Measurements from ENCODE around the gene XDH. TPM values are rescaled to one million over a fixed set of nuclear protein-coding genes. Genes with fewer than 3 reads are reported as not detected.

The XDH gene
- polyA plus RNA-seq, 1 of the 3 experiments (the other 2 are of a cell fraction): 0.33 TPM

- ChIA-PET CTCF (interaction anchor here (1.6 kb wide), 1 partner anchor 11 kb away, joined by 4 read pairs; no protein-coding TSS in a partner anchor), POLR2A (no interaction called here)
- no peak overlapping the region for H3K9ac ChIP-seq
- H3F3A ChIP-seq (replicated peaks; ENCODE audit: insufficient read depth): no peaks in the 10 kb centered on the region
- no peaks in the 10 kb centered on the region for H3K27me3 ChIP-seq (ENCODE audit: insufficient read depth)
- no peaks in the 10 kb centered on the region for H3K9me2 ChIP-seq
- no peaks in the 10 kb centered on the region for H4K20me1 ChIP-seq (ENCODE audit: insufficient read depth)
- TF ChIP-seq SMC3 (IDR thresholded peaks at IDR 0.05; ENCODE audit: low read depth, low read length): no peak
- no peak for TF ChIP-seq USF1 (IDR thresholded peaks at IDR 0.05; ENCODE audit: borderline replicate concordance, low read depth)
- no peak for TF ChIP-seq MEF2A (IDR thresholded peaks at IDR 0.05; ENCODE audit: borderline replicate concordance, low read depth)
- TF ChIP-seq CTCF (IDR thresholded peaks at IDR 0.05): no peak
- no peak for TF ChIP-seq ELF1 (IDR thresholded peaks at IDR 0.05)
- TF ChIP-seq CHD2 (IDR thresholded peaks at IDR 0.05; ENCODE audit: low read length, partially characterized antibody): no peak
- TF ChIP-seq USF2 (IDR thresholded peaks at IDR 0.05; ENCODE audit: borderline replicate concordance, low read depth, low read length): no peak
- TF ChIP-seq EP300 (IDR thresholded peaks at IDR 0.05; ENCODE audit: borderline replicate concordance in 1 of 2, low read depth in 1 of 2, low read length in 1 of 2): no peak
- TF ChIP-seq MXI1 (IDR thresholded peaks at IDR 0.05; ENCODE audit: low read depth, low read length): no peak
- no peak for TF ChIP-seq REST (IDR thresholded peaks at IDR 0.05; ENCODE audit: low read depth, low read length)
- no peak for TF ChIP-seq PBX3 (IDR thresholded peaks at IDR 0.05)
- TF ChIP-seq POLR2AphosphoS5 (IDR thresholded peaks at IDR 0.05; ENCODE audit: low read depth, low read length): no peak
- H3K4me3 ChIP-seq (ENCODE audit: low read depth in 2 of 2, low read length in 1 of 2): no peak overlapping the region
- H3K79me2 ChIP-seq (ENCODE audit: insufficient read depth): no peaks in the 10 kb centered on the region
- H3K4me2 ChIP-seq: no peak overlapping the region
- H3K36me3 ChIP-seq (replicated peaks in 1 of 2; ENCODE audit: control insufficient read depth in 1 of 2, insufficient read depth in 2 of 2, low read length in 1 of 2): no peaks in the 10 kb centered on the region
- H3K4me1 ChIP-seq (ENCODE audit: control insufficient read depth in 1 of 2, insufficient read depth in 2 of 2, low read depth in 1 of 2, low read length in 1 of 2): peaks cover 0 to 3% of the 10 kb centered on the region in 2 experiments; a peak in 1 of 4 replicates
- no peak overlapping the region for H2AFZ ChIP-seq (ENCODE audit: low read depth)
- DNase-seq: no peak
- H3K27ac ChIP-seq (ENCODE audit: low read depth in 2 of 2, low read length in 1 of 2): no peak overlapping the region
- 48% methylated on average over 2 of the region's 2 CpGs for WGBS (ENCODE audit: low lambda C conversion rate)
- no peaks in the 10 kb centered on the region for H3K9me3 ChIP-seq
Observed at GRCh38 chr2:31411771-31412170, 2.8 kb downstream of the XDH start.

Data from SK-N-SH (cell line).